Activated CD4-positive, alpha-beta T cell treated with anti-CD3 and anti-CD28 coated beads, Interleukin-2, amount 50 U/mL, for 1 hour (primary cell): ENCODE results near the gene ACADS.
A peak's percentile ranks its signal among the peaks of the same experiment; 100 is the strongest.
"Not testable (repeated sequence)": the region's sequence is repeated elsewhere in the genome, so short reads cannot be mapped to it uniquely, and the experiment has no call there.

Experiments
- DNase-seq: peaks from one replicate; pipeline ENCODE4 v3.0.0-alpha.2; 2020

ACADS gene

GRCh38 chr12:120703311-120703942 lies 22.2 kb upstream of the ACADS start:
- no peak for DNase-seq

- no peak for DNase-seq
These were observed 20.0 kb upstream of the ACADS start for GRCh38 chr12:120705618-120706017.

- DNase-seq: no peak
These were observed 19.6 kb upstream of the ACADS start for GRCh38 chr12:120706029-120706428.

- DNase-seq: no peak
These were observed 17.0 kb upstream of the ACADS start for GRCh38 chr12:120708651-120709050.

- peak; percentile 75 for DNase-seq
These were observed 15.4 kb upstream of the ACADS start, which contains the start of gene UNC119B for GRCh38 chr12:120710031-120710804. Gene UNC119B, plus strand, starts transcription at chr12:120710458. Its CDS starts 17 bp downstream, at chr12:120710475.

- DNase-seq: peak; percentile 13
These were observed 14.8 kb upstream of the ACADS start for GRCh38 chr12:120710805-120711296.

GRCh38 chr12:120711411-120711810 lies 14.2 kb upstream of the ACADS start:
- no peak for DNase-seq

- DNase-seq: no peak
These were observed 13.0 kb upstream of the ACADS start for GRCh38 chr12:120712610-120713009.

GRCh38 chr12:120713861-120714482 lies 11.7 kb upstream of the ACADS start:
- DNase-seq: peak; percentile 60

GRCh38 chr12:120718055-120718454 lies 7.6 kb upstream of the ACADS start:
- no peak for DNase-seq

- DNase-seq: no peak
These were observed 6.6 kb upstream of the ACADS start for GRCh38 chr12:120719072-120719471.

- no peak for DNase-seq
These were observed 6.0 kb upstream of the ACADS start for GRCh38 chr12:120719496-120720233.

- no peak for DNase-seq
These were observed 5.2 kb upstream of the ACADS start for GRCh38 chr12:120720234-120720986.

GRCh38 chr12:120720987-120721801 lies 4.4 kb upstream of the ACADS start:
- DNase-seq: no peak

- no peak for DNase-seq
These were observed 3.8 kb upstream of the ACADS start for GRCh38 chr12:120721866-120722265.

GRCh38 chr12:120722784-120723183 lies 2.8 kb upstream of the ACADS start:
- no peak for DNase-seq

GRCh38 chr12:120724720-120725119 lies 906 bp upstream of the ACADS start:
- DNase-seq: no peak

- DNase-seq: no peak
These were observed 421 bp upstream of the ACADS start for GRCh38 chr12:120725151-120725658.

GRCh38 chr12:120726510-120726793 lies 826 bp downstream of the ACADS start:
- no peak for DNase-seq

- no peak for DNase-seq
These were observed 1.3 kb downstream of the ACADS start for GRCh38 chr12:120726961-120727360.

- not testable (repeated sequence) for DNase-seq
These were observed 6.6 kb downstream of the ACADS start for GRCh38 chr12:120732198-120732597.
